ENCODE measurements around the gene SLC8A2.

The SLC8A2 gene

GRCh38 chr19:47471733-47472457, at the start of gene SLC8A2:
Gene SLC8A2 (minus strand): TSS chr19:47471893. CDS start chr19:47466403, 5,490 bp downstream.
- DNase-seq, result peak; percentile 63

- DNase-seq, result no peak
Observed at GRCh38 chr19:47520839-47521238, 49.1 kb upstream of the SLC8A2 start.

GRCh38 chr19:47520343-47520806, 48.7 kb upstream of the SLC8A2 start:
- DNase-seq, result no peak

- no peak for DNase-seq
Observed at GRCh38 chr19:47518854-47519253, 47.2 kb upstream of the SLC8A2 start.

- no peak for DNase-seq
Observed at GRCh38 chr19:47518139-47518538, 46.4 kb upstream of the SLC8A2 start.

- peak; percentile 99 for DNase-seq
Observed at GRCh38 chr19:47514869-47515588, 43.3 kb upstream of the SLC8A2 start, which contains the start of gene NAPA. Gene NAPA (minus strand): TSS chr19:47515063. CDS start chr19:47514940, 123 bp downstream.

- no peak for DNase-seq
Observed at GRCh38 chr19:47514151-47514868, 42.6 kb upstream of the SLC8A2 start.

GRCh38 chr19:47512948-47513319, 41.2 kb upstream of the SLC8A2 start:
- no peak for DNase-seq

GRCh38 chr19:47512183-47512947, 40.7 kb upstream of the SLC8A2 start:
- DNase-seq, result no peak

- no peak for DNase-seq
Observed at GRCh38 chr19:47511681-47512080, 40.0 kb upstream of the SLC8A2 start.

- no peak for DNase-seq
Observed at GRCh38 chr19:47511128-47511517, 39.4 kb upstream of the SLC8A2 start.

- no peak for DNase-seq
Observed at GRCh38 chr19:47510516-47511127, 38.9 kb upstream of the SLC8A2 start.

GRCh38 chr19:47509973-47510372, 38.3 kb upstream of the SLC8A2 start:
- no peak for DNase-seq

GRCh38 chr19:47509170-47509847, 37.6 kb upstream of the SLC8A2 start:
- DNase-seq, result no peak

- DNase-seq, result no peak
Observed at GRCh38 chr19:47508721-47509120, 37.0 kb upstream of the SLC8A2 start.

GRCh38 chr19:47507924-47508553, 36.3 kb upstream of the SLC8A2 start:
- DNase-seq, result no peak

GRCh38 chr19:47507012-47507411, 35.3 kb upstream of the SLC8A2 start:
- no peak for DNase-seq

GRCh38 chr19:47506459-47506858, 34.8 kb upstream of the SLC8A2 start:
- no peak for DNase-seq

GRCh38 chr19:47505506-47505905, 33.8 kb upstream of the SLC8A2 start:
- no peak for DNase-seq

- DNase-seq, result no peak
Observed at GRCh38 chr19:47503826-47504150, 32.1 kb upstream of the SLC8A2 start.

- no peak for DNase-seq
Observed at GRCh38 chr19:47503130-47503825, 31.6 kb upstream of the SLC8A2 start.
